ENCODE results near the gene BABAM2.

DNA sequence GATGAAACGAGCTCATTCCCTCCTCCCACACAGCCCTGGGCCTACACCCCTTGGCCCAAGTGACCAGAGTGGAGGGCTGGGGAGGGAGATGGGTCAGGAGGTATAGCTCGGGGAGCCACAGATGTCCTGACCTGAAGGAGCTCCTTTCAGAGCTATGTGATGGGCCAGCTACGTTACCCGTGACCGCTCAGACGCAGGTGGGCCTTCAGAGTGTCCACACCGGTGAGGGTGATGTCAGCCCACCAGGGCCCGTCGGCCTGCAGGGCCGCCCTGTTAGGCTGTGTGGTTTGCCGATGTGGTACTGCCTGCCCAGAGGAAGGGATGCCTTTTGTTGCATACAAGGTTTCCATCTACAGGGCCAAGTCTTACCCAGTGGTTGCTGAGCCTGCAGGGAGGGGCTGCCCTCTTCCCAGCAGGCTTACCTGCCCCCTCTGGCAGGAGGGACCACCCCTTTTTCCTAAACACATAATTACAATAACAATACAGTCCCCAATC lies 460.3 kb downstream of the BABAM2 start:
- TF ChIP-seq, protein P1, sequence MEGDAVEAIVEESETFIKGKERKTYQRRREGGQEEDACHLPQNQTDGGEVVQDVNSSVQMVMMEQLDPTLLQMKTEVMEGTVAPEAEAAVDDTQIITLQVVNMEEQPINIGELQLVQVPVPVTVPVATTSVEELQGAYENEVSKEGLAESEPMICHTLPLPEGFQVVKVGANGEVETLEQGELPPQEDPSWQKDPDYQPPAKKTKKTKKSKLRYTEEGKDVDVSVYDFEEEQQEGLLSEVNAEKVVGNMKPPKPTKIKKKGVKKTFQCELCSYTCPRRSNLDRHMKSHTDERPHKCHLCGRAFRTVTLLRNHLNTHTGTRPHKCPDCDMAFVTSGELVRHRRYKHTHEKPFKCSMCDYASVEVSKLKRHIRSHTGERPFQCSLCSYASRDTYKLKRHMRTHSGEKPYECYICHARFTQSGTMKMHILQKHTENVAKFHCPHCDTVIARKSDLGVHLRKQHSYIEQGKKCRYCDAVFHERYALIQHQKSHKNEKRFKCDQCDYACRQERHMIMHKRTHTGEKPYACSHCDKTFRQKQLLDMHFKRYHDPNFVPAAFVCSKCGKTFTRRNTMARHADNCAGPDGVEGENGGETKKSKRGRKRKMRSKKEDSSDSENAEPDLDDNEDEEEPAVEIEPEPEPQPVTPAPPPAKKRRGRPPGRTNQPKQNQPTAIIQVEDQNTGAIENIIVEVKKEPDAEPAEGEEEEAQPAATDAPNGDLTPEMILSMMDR (IDR thresholded peaks at IDR 0.05; ENCODE audit: insufficient read depth, low read depth, low read length) = no peak
- TF ChIP-seq EZH2 (IDR thresholded peaks at IDR 0.05; ENCODE audit: insufficient read depth, low read length) = no peak
